ENCODE results near the gene SNAP91.
"Not testable (repeated sequence)": the region's sequence is repeated elsewhere in the genome, so short reads cannot be mapped to it uniquely, and the experiment has no call there.

SNAP91 gene, protein sequence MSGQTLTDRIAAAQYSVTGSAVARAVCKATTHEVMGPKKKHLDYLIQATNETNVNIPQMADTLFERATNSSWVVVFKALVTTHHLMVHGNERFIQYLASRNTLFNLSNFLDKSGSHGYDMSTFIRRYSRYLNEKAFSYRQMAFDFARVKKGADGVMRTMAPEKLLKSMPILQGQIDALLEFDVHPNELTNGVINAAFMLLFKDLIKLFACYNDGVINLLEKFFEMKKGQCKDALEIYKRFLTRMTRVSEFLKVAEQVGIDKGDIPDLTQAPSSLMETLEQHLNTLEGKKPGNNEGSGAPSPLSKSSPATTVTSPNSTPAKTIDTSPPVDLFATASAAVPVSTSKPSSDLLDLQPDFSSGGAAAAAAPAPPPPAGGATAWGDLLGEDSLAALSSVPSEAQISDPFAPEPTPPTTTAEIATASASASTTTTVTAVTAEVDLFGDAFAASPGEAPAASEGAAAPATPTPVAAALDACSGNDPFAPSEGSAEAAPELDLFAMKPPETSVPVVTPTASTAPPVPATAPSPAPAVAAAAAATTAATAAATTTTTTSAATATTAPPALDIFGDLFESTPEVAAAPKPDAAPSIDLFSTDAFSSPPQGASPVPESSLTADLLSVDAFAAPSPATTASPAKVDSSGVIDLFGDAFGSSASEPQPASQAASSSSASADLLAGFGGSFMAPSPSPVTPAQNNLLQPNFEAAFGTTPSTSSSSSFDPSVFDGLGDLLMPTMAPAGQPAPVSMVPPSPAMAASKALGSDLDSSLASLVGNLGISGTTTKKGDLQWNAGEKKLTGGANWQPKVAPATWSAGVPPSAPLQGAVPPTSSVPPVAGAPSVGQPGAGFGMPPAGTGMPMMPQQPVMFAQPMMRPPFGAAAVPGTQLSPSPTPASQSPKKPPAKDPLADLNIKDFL

DNA sequence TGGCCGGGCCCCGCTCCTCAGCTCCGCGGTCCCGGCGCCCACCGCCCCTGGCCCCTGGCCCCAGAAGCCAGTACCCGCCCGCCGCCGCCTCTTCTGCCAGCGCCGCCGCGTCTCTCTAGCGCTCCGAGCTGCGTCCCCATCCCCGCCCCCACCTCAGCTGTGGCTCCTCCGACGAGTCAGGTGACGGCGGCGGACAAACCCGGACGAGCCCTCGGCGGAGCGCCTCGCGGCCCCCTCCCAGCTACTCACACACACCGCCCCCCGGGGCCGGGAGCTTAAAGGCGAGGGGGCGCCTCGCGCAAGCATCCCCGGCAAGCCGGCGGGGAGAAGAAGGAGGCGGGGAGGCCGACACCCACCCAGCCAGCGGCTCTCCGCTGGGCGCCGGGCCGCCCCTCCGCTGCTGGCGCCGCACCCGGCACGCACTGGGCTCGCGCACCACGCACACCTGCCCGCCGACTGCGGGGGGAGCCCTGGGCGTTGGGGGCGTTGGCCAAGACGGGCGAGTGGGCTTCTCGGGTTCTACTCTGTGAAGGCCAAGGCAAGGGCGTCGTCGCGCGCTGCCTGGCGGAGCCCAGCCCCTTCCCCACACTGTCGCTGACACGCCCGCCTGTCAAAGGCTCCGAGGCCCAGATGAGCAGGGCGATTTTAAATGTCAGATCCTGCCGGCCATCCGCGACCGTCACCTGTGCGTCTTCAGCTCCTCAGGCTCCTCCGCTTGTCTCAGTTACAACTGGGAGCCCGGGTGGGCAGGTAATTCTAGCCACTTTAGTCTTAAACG, at the start of gene SNAP91:
TSS of gene SNAP91 (minus strand) at position 132 of the 778 bp plus-strand sequence. CDS start 1,174 bp downstream, outside the sequence.
- Histone ChIP-seq H3K27me3 (ENCODE audit: control insufficient read depth, insufficient read depth, low read length) (peaks cover 8% of the 10 kb centered on the region), H3K4me1 (ENCODE audit: control insufficient read depth, insufficient read depth, low read length) (no peaks in the 10 kb centered on the region), H3K9ac (ENCODE audit: low read length) (no peak within 1 kb of the TSS), H3K4me3 (ENCODE audit: low read length) (peak within 1 kb of the TSS; percentile 46), H3K36me3 (ENCODE audit: control insufficient read depth, insufficient read depth, low read length) (no peaks in the 10 kb centered on the region), H3K27ac (ENCODE audit: low read depth, low read length) (no peak within 1 kb of the TSS)

DNA sequence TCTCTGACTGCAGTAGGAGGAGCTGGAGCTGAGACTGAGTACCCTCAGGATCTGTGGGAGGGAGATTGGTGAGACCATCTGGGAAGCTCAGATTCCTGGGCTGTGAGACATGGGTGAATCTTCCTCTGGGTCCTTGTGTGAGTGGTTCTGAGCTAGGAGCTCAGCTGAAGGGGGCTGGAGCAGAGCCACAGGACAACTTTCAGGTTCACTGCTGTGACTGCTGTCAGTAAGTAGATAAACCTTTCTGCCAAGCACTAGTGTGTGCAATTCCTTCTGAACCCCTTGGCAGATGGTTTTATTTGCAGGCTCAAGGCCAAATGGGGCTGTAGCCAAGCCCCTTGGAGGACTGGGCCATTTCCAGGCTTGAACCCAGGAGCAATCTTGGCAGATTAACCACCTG, 49.6 kb upstream of the SNAP91 start:
- Histone ChIP-seq H3K36me3 (ENCODE audit: control insufficient read depth, insufficient read depth, low read length) (no peaks in the 10 kb centered on the region), H3K4me1 (ENCODE audit: control insufficient read depth, insufficient read depth, low read length) (no peaks in the 10 kb centered on the region), H3K9ac (ENCODE audit: low read length) (no peak overlapping the region), H3K4me3 (ENCODE audit: low read length) (no peak overlapping the region), H3K27me3 (ENCODE audit: control insufficient read depth, insufficient read depth, low read length) (no peaks in the 10 kb centered on the region), H3K27ac (ENCODE audit: low read depth, low read length) (no peak overlapping the region)

DNA sequence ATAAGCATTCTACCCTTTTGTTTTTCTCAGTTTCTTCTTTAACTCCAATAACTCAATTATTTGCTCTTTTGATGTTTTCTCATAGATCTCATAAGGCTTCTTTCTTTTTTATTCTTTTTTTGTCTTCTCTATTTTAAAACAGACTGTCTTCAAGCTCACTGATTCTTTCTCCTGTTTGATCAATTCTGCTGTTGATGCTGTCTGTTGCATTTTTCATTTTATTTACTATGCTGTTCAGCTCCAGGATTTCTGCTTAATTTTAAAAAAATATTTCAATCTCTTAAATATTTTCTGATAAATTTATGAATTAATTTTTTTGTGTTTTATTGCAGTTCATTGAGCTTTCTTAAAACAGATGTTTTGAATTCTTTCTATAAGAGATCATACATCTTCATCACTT, 48.1 kb upstream of the SNAP91 start:
- H3K36me3 ChIP-seq (ENCODE audit: control insufficient read depth, insufficient read depth, low read length) = no peaks in the 10 kb centered on the region

DNA sequence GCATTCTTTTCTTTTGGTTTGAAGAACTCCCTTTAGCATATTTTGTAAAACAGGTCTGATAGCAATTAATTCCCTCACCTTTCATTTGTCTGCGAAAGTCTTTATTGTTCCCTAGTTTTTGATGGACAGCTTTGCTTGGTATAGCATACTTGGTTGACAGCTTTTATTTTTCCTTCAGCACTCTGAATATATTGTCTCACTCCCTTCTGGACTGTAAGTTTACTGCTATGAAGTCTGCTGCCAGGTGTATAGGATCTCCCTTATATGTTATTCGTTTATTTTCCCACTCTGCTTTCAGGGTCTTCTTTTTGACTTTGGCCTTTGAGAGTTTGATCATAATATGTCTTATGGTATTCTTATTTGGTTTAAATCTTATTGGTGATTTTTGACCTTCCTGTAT, 47.7 kb upstream of the SNAP91 start:
- Histone ChIP-seq H3K9ac (ENCODE audit: low read length) (no peak overlapping the region), H3K36me3 (ENCODE audit: control insufficient read depth, insufficient read depth, low read length) (no peaks in the 10 kb centered on the region), H3K27me3 (ENCODE audit: control insufficient read depth, insufficient read depth, low read length) (no peaks in the 10 kb centered on the region)

More for the DNA sequence above, 48.1 kb upstream of the SNAP91 start:
- no peak overlapping the region for H3K9ac ChIP-seq (ENCODE audit: low read length)
- no peak overlapping the region for H3K27ac ChIP-seq (ENCODE audit: low read depth, low read length)
- H3K4me3 ChIP-seq (ENCODE audit: low read length) = no peak overlapping the region
- no peaks in the 10 kb centered on the region for H3K4me1 ChIP-seq (ENCODE audit: control insufficient read depth, insufficient read depth, low read length)
- no peaks in the 10 kb centered on the region for H3K27me3 ChIP-seq (ENCODE audit: control insufficient read depth, insufficient read depth, low read length)

DNA sequence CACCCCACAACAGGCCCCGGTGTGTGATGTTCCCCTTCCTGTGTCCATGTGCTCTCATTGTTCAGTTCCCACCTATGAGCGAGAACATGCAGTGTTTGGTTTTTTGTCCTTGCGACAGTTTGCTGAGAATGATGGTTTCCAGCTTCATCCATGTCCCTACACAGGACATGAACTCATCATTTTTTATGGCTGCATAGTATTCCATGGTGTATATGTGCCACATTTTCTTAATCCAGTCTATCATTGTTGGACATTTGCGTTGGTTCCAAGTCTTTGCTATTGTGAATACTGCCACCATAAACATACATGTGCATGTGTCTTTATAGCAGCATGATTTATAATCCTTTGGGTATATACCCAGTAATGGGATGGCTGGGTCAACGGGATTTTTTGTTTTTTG, 43.5 kb upstream of the SNAP91 start:
- not testable (repeated sequence) for H3K36me3 ChIP-seq (ENCODE audit: control insufficient read depth, insufficient read depth, low read length); H3K4me3 ChIP-seq (ENCODE audit: low read length); H3K27ac ChIP-seq (ENCODE audit: low read depth, low read length); H3K27me3 ChIP-seq (ENCODE audit: control insufficient read depth, insufficient read depth, low read length); H3K9ac ChIP-seq (ENCODE audit: low read length); H3K4me1 ChIP-seq (ENCODE audit: control insufficient read depth, insufficient read depth, low read length)

More for the DNA sequence above, 47.7 kb upstream of the SNAP91 start:
- Histone ChIP-seq H3K4me1 (ENCODE audit: control insufficient read depth, insufficient read depth, low read length) (no peaks in the 10 kb centered on the region), H3K27ac (ENCODE audit: low read depth, low read length) (no peak overlapping the region), H3K4me3 (ENCODE audit: low read length) (no peak overlapping the region)

DNA sequence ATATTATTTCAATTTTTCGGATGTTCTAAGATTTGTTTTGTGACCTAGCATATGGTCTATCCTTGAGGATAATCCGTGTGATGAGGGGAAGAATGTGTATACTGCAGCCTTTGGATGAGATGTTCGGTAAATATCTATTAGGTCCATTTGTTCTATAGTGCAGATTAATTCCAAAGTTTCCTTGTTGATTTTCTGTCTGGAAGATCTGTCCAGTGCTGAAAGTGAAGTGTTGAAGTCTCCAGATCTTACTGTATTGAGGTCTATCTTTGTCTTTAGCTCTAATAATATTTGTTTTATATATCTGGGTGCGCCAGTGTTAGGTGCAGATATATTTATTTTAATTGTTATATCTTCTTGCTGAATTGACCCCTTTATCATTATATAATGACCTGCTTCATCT, 32.2 kb upstream of the SNAP91 start:
- Histone ChIP-seq H3K9ac (ENCODE audit: low read length) (no peak overlapping the region), H3K27me3 (ENCODE audit: control insufficient read depth, insufficient read depth, low read length) (no peaks in the 10 kb centered on the region), H3K27ac (ENCODE audit: low read depth, low read length) (no peak overlapping the region), H3K4me3 (ENCODE audit: low read length) (no peak overlapping the region), H3K36me3 (ENCODE audit: control insufficient read depth, insufficient read depth, low read length) (no peaks in the 10 kb centered on the region), H3K4me1 (ENCODE audit: control insufficient read depth, insufficient read depth, low read length) (no peaks in the 10 kb centered on the region)

DNA sequence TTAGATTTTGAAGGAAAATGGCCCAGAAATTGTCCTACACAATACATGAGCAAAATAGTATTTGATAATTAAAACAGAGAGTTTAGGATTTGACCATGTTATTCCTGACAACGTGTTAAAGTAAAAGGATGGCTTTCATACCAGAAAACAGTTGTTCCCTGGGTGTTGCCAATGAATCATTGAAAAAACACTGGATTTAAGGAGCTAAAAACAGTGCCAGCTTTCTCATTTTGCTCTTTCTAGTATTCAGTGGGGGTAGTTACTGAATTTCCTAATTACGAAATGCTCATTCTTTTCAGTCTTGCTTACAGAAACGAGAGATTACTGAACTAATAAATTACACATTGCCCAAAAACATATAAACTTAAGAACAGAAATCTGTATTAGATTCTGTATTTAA, 26.6 kb upstream of the SNAP91 start:
- Histone ChIP-seq H3K27me3 (ENCODE audit: control insufficient read depth, insufficient read depth, low read length) (no peaks in the 10 kb centered on the region), H3K9ac (ENCODE audit: low read length) (no peak overlapping the region), H3K27ac (ENCODE audit: low read depth, low read length) (no peak overlapping the region), H3K4me3 (ENCODE audit: low read length) (no peak overlapping the region), H3K36me3 (ENCODE audit: control insufficient read depth, insufficient read depth, low read length) (no peaks in the 10 kb centered on the region), H3K4me1 (ENCODE audit: control insufficient read depth, insufficient read depth, low read length) (no peaks in the 10 kb centered on the region)

DNA sequence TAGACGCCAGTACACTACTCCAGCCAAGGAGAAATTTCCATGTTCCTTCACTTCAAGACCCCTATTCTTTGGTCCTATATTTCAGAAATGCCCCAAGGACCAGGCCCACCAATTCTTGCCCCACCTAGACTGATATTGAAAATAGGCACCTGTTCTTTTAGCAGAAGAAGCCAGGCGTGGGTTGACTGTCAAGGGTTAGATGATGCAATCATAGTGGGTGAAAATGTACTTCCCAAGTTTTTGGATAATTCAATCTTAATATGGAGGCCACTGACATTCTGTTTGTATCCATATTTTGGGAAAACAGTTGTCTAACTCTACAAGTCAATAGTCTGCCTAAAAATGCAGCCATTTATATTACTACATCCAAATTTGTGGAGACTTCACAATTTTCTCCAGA, 21.0 kb upstream of the SNAP91 start:
- no peak overlapping the region for H3K4me3 ChIP-seq (ENCODE audit: low read length)
- no peaks in the 10 kb centered on the region for H3K27me3 ChIP-seq (ENCODE audit: control insufficient read depth, insufficient read depth, low read length)

DNA sequence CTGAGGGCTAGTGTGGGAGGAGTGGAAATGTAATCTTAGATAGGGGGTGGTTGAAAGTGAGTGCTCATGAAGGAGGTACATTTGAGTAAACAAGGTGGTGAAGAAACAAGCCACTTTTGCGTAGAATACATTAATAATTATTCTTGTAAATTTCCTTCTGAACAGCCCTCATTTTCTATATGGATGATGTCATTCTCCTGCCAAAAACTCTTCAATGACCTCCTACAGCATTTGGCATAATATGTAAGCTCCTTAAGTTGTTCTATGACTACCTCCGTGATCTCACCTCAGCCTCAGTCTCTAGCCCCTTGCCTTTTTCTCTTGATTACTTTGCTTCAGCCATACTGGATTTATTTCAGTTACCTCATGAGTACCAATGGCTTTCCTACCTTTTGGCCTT, 14.0 kb upstream of the SNAP91 start:
- Histone ChIP-seq H3K36me3 (ENCODE audit: control insufficient read depth, insufficient read depth, low read length) (no peaks in the 10 kb centered on the region), H3K27ac (ENCODE audit: low read depth, low read length) (no peak overlapping the region), H3K4me3 (ENCODE audit: low read length) (no peak overlapping the region), H3K9ac (ENCODE audit: low read length) (no peak overlapping the region), H3K27me3 (ENCODE audit: control insufficient read depth, insufficient read depth, low read length) (no peaks in the 10 kb centered on the region), H3K4me1 (ENCODE audit: control insufficient read depth, insufficient read depth, low read length) (no peaks in the 10 kb centered on the region)

More for the DNA sequence above, 21.0 kb upstream of the SNAP91 start:
- Histone ChIP-seq H3K4me1 (ENCODE audit: control insufficient read depth, insufficient read depth, low read length) (no peaks in the 10 kb centered on the region), H3K36me3 (ENCODE audit: control insufficient read depth, insufficient read depth, low read length) (no peaks in the 10 kb centered on the region), H3K9ac (ENCODE audit: low read length) (no peak overlapping the region), H3K27ac (ENCODE audit: low read depth, low read length) (no peak overlapping the region)

DNA sequence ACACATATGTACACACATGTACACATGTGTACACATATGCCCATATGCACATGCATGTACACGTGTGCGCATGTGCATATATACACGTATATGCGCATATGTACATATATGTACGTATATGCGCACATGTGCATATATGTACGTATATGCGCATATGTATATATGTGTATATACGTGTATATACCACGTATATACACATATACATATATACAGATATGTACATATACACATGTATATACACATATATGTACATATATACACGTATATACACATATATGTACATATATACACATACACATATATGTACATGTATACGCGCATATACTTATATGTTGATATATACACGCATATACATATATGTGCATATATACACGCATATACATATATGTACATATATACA, 8.9 kb upstream of the SNAP91 start:
- no peak overlapping the region for H3K27ac ChIP-seq (ENCODE audit: low read depth, low read length)
- H3K9ac ChIP-seq (ENCODE audit: low read length) = no peak overlapping the region
- no peak overlapping the region for H3K4me3 ChIP-seq (ENCODE audit: low read length)
- no peaks in the 10 kb centered on the region for H3K27me3 ChIP-seq (ENCODE audit: control insufficient read depth, insufficient read depth, low read length)
- no peaks in the 10 kb centered on the region for H3K4me1 ChIP-seq (ENCODE audit: control insufficient read depth, insufficient read depth, low read length)
- H3K36me3 ChIP-seq (ENCODE audit: control insufficient read depth, insufficient read depth, low read length) = no peaks in the 10 kb centered on the region

DNA sequence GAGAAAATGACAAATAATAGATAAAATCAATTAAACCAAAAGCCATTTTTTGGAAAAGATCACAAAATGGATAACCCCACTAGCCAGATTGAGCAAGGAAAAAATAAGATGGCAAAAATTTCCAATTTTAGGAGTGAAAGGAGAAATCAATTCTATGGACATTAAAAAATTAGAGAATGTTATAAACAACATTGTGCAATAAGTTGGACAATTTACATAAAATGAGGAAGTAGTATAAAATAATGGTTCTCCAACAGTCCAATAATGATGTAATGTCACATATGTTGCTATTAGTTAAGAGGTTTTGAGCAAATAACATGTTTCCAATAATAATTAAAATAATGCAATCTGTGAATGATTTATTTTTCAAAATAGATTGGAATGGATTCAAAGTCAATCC, 3.1 kb upstream of the SNAP91 start:
- Histone ChIP-seq H3K27ac (ENCODE audit: low read depth, low read length) (no peak overlapping the region), H3K4me3 (ENCODE audit: low read length) (no peak overlapping the region), H3K36me3 (ENCODE audit: control insufficient read depth, insufficient read depth, low read length) (no peaks in the 10 kb centered on the region), H3K27me3 (ENCODE audit: control insufficient read depth, insufficient read depth, low read length) (peaks cover 8% of the 10 kb centered on the region), H3K9ac (ENCODE audit: low read length) (no peak overlapping the region), H3K4me1 (ENCODE audit: control insufficient read depth, insufficient read depth, low read length) (no peaks in the 10 kb centered on the region)

DNA sequence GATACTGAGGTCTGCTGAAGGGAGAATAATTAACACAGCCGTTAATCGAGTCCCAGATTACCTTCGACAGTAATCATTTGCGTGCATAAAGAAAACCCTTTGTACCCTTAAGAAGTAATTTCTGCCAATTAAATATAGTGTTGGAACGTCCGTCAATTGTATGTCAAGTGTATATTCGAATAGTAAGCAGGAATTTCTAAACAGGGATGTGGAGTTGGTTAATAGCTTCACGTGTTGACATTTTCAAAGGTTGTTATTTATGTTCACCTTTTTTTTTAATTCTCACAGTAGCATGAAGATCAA, 798 bp upstream of the SNAP91 start:
- H3K4me3 ChIP-seq (ENCODE audit: low read length) = no peak overlapping the region
- H3K27me3 ChIP-seq (ENCODE audit: control insufficient read depth, insufficient read depth, low read length) = peaks cover 8% of the 10 kb centered on the region
- H3K27ac ChIP-seq (ENCODE audit: low read depth, low read length) = no peak overlapping the region
- H3K4me1 ChIP-seq (ENCODE audit: control insufficient read depth, insufficient read depth, low read length) = no peaks in the 10 kb centered on the region
- no peaks in the 10 kb centered on the region for H3K36me3 ChIP-seq (ENCODE audit: control insufficient read depth, insufficient read depth, low read length)
- no peak overlapping the region for H3K9ac ChIP-seq (ENCODE audit: low read length)
